Right lobe of liver (tissue), 4 donors: Measurements from ENCODE around the gene NFIA.

ENCODE experiments used
- CTCF ChIP-seq, 4 donors: fragments of 200-600 bp in 3 of 4; fragments of 450-650 bp in 1 of 4; IDR thresholded peaks; one replicate each; pipeline versions ENCODE4 v1.5.1 to v1.8.0; 2016 to 2022; ENCODE audit warnings: antibody characterized with exemption in 4 of 4, mild to moderate bottlenecking in 2 of 4
- POLR2A ChIP-seq: fragments of 450-650 bp; IDR thresholded peaks from one replicate; pipeline ENCODE4 v1.6.1; 2017; ENCODE audit warnings: antibody characterized with exemption, mild to moderate bottlenecking
- donor health status: DM: no; HTN: no; CAD: no.
- donor health status: DM: no; HTN: no; CAD: no.
- donor health status: DM: no; HTN: yes; CAD: no.

GRCh38 chr1:61480273-61480935, 398.0 kb downstream of the NFIA start:
- TF ChIP-seq POLR2A, result no peak
- TF ChIP-seq CTCF (IDR thresholded peaks at IDR 0.05), result no peak
